Thyroid gland (tissue), 4 donors: ENCODE results near the gene NFASC. TPM values are rescaled to one million over a fixed set of nuclear protein-coding genes. Genes with fewer than 3 reads are reported as not detected.
A peak's percentile ranks its signal among the peaks of the same experiment; 100 is the strongest.

ENCODE experiments used
- DNase-seq, 2 donors: peaks; one replicate each; pipeline ENCODE4 v3.0.0-alpha.2; 2019
- H3K27ac ChIP-seq, 3 donors: fragments of 200-600 bp; sonication (generic); 1 replicate in 2 of 3; 2 replicates in 1 of 3; pipeline ENCODE4 v1.5.1; 2016 to 2019; ENCODE audit warnings: mild to moderate bottlenecking in 1 of 3, moderate library complexity in 1 of 3
- H3K27me3 ChIP-seq: fragments of 200-600 bp; sonication (generic); one replicate; pipeline ENCODE4 v1.5.1; 2019
- H3K36me3 ChIP-seq, 2 donors: fragments of 200-600 bp; sonication (generic); one replicate each; pipeline ENCODE4 v1.5.1; 2016 to 2019
- H3K4me1 ChIP-seq, 2 donors: fragments of 200-600 bp; sonication (generic); one replicate each; pipeline ENCODE4 v1.5.1; 2017 to 2019
- H3K4me3 ChIP-seq, 3 donors: fragments of 200-600 bp; sonication (generic); replicated peaks in 1 of 3; 1 replicate in 2 of 3; 2 replicates in 1 of 3; pipeline ENCODE4 v1.5.1; 2016; ENCODE audit warnings: mild to moderate bottlenecking in 1 of 3
- H3K9me3 ChIP-seq: fragments of 200-600 bp; sonication (generic); one replicate; pipeline ENCODE4 v1.5.1; 2017
- POLR2A ChIP-seq, 2 donors: fragments of 450-650 bp; IDR thresholded peaks; one replicate each; pipeline ENCODE4 v1.6.1; 2017; ENCODE audit warnings: antibody characterized with exemption in 2 of 2, mild to moderate bottlenecking in 2 of 2, moderate library complexity in 1 of 2
- WGBS, 2 donors: methylation state at CpG; one replicate each; pipeline ENCODE4 v1.1.5; 2017; 5-methylcytosine and 5-hydroxymethylcytosine counted together
- intact Hi-C: fragments of 100-400 bp; cut with DNase I; formaldehyde crosslinking; loops from one replicate; pipeline ENCODE4 v1.15.1; 2023
- total RNA-seq, 4 donors: library from RNA; depleted of rRNA; stranded (reverse); fragments of >200 nt; gene quantifications; one replicate each; pipeline ENCODE4 v1.2.3, GENCODE V29; 2016
- TF ChIP-seq, protein P1 (sequence below), 6 experiments: fragments of 200-600 bp in 3 of 6; fragments of 450-650 bp in 3 of 6; sonication (generic) in 3 of 6; IDR thresholded peaks; one replicate each; pipeline ENCODE4 v1.5.1; 2016 to 2019; ENCODE audit warnings: antibody characterized with exemption in 6 of 6, mild to moderate bottlenecking in 2 of 6, inconsistent platforms in 1 of 6, moderate library complexity in 1 of 6

Gene NFASC
- total RNA-seq, result 1 to 10 TPM; 3.6 to 9.4 (median 3.9) TPM

DNA sequence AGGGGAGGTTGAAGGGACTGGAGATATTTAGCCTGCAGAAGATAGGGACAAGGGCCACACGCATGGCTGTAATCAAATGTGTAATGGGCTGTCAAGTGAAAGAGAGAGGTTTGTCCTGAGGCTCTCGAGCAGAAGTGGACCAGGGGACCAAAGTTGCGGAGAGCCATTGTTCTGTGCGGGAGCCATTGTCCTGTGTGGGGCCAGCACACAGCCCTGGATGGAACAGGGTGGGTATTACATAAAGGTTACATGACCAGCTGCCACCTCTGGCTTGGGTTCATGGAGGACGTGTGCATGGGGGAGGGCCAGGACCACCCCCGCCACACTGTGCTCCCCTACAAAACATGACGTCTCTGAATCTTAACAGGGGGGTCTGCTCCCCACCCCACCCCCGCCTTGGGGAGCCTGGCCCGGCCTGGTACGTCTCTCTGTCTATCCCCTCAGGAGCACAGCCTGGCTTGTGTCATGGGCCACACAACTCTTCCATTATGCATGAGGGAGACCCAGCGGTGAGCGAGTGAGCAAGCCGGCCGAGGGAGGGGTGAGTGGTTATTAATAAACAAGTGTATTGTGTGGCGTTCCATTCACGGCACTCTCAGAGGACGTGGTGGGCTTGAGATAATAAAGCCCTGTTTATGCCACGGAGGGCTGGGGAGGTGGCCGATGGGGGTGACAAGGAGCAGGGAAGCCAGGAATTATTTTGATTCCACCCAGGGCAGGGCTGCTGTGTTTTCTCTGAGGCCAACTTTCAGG, at the start of gene NFASC:
Gene NFASC, plus strand, starts transcription at position 703 of the 753 bp plus-strand sequence. CDS start 73,454 bp downstream, outside the sequence.
- no peak for DNase-seq
- H3K9me3 ChIP-seq, result no peaks in the 10 kb centered on the region
- TF ChIP-seq POLR2A (IDR thresholded peaks at IDR 0.05), result no peak
- TF ChIP-seq, protein P1, sequence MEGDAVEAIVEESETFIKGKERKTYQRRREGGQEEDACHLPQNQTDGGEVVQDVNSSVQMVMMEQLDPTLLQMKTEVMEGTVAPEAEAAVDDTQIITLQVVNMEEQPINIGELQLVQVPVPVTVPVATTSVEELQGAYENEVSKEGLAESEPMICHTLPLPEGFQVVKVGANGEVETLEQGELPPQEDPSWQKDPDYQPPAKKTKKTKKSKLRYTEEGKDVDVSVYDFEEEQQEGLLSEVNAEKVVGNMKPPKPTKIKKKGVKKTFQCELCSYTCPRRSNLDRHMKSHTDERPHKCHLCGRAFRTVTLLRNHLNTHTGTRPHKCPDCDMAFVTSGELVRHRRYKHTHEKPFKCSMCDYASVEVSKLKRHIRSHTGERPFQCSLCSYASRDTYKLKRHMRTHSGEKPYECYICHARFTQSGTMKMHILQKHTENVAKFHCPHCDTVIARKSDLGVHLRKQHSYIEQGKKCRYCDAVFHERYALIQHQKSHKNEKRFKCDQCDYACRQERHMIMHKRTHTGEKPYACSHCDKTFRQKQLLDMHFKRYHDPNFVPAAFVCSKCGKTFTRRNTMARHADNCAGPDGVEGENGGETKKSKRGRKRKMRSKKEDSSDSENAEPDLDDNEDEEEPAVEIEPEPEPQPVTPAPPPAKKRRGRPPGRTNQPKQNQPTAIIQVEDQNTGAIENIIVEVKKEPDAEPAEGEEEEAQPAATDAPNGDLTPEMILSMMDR (IDR thresholded peaks at IDR 0.05), result no peak
- whole genome bisulfite sequencing, 2 donors, result 78 to 89% methylated on average over 15 to 19 of the region's 19 CpGs
- intact Hi-C loops, result no loop called here
- H3K27ac ChIP-seq, result no peak within 1 kb of the TSS
- H3K4me3 ChIP-seq, result no peak within 1 kb of the TSS
- H3K36me3 ChIP-seq, result no peaks in the 10 kb centered on the region
- H3K27me3 ChIP-seq, result no peaks in the 10 kb centered on the region
- H3K4me1 ChIP-seq, result no peaks in the 10 kb centered on the region

DNA sequence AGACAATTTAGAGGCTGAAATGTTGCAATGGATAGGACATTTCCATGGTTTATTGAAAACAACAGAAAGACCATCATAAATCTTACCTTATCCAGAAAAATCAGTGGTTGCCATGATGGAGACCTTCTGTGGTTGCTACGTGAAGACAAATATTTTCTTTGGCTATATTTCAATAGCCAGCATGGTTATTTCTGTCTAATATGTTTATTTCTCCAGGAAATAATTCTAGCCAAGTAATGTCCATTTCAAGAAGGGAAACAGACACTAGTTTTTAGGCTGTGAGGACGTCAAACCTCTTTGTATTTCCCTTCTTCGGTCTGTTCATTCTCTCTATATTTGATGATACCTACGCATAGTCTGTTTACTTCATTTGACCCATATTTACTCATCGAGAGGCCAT, 49.2 kb upstream of the NFASC start:
- H3K9me3 ChIP-seq, result no peaks in the 10 kb centered on the region
- intact Hi-C loops, result no loop called here
- 59 to 64% methylated on average over 5 of the region's 5 CpGs for WGBS, 2 donors
- TF ChIP-seq POLR2A (IDR thresholded peaks at IDR 0.05), result no peak
- no peak overlapping the region for H3K27ac ChIP-seq
- H3K4me1 ChIP-seq, result peaks cover 0 to 3% of the 10 kb centered on the region in 2 donors
- H3K4me3 ChIP-seq, result no peak overlapping the region
- H3K36me3 ChIP-seq, result no peaks in the 10 kb centered on the region
- DNase-seq, result no peak
- no peaks in the 10 kb centered on the region for H3K27me3 ChIP-seq

DNA sequence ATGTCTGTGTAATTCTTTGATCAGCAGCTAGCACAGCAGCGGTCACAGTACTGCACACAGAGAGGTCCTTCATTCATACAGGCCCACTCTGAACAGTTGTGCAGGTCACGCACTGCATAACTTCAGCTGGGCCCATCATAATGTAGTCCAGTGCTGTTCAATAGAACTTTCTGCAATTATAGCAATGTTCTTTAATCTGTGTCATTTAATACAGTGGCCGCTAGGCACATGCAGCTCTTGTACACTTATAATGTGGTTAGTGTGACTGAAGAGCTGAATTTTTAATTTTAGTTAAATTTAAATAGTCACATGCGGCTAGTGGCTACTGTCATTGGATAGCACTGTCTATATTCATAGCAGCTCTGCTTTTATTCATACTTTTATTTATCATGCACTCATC, 48.7 kb upstream of the NFASC start:
- H3K27me3 ChIP-seq, result no peaks in the 10 kb centered on the region

DNA sequence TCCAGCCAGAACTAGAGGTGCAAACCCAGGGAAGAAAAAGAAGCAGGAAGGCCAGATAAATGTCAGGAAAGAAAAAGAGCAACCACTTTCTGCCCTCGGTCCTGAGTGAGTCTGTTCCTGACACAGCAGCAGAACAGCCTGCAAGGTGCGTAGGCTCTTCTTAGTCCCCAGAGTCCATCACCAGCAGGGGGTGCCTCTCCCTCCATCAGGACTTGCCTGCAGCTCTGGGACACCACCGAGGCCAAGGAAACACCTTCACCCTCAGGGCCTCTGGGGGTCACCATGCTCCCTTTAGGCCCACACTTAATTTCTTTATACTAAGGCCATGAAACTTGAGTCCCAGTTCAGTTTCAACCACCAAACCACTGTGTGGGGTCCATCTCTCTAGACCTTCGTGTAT, 43.7 kb upstream of the NFASC start:
- intact Hi-C loops, result no loop called here
- 44 to 52% methylated on average over 4 of the region's 4 CpGs for WGBS, 2 donors
- Histone ChIP-seq H3K9me3 (no peaks in the 10 kb centered on the region), H3K4me1 (peaks cover 0 to 2% of the 10 kb centered on the region in 2 donors), H3K27me3 (no peaks in the 10 kb centered on the region), H3K36me3 (no peaks in the 10 kb centered on the region), H3K27ac (no peak overlapping the region), H3K4me3 (no peak overlapping the region)
- TF ChIP-seq, protein P1 (IDR thresholded peaks at IDR 0.05), result no peak
- TF ChIP-seq POLR2A (IDR thresholded peaks at IDR 0.05), result no peak
- DNase-seq, result no peak

More for the DNA sequence above, 48.7 kb upstream of the NFASC start:
- H3K9me3 ChIP-seq, result no peaks in the 10 kb centered on the region
- 83 to 84% methylated on average over 4 of the region's 4 CpGs for WGBS, 2 donors
- H3K36me3 ChIP-seq, result no peaks in the 10 kb centered on the region
- TF ChIP-seq POLR2A (IDR thresholded peaks at IDR 0.05), result no peak
- TF ChIP-seq, protein P1 (IDR thresholded peaks at IDR 0.05), result no peak
- H3K27ac ChIP-seq, result no peak overlapping the region
- DNase-seq, result no peak
- H3K4me1 ChIP-seq, result peaks cover 0 to 3% of the 10 kb centered on the region in 2 donors
- H3K4me3 ChIP-seq, result no peak overlapping the region
- intact Hi-C loops, result no loop called here

DNA sequence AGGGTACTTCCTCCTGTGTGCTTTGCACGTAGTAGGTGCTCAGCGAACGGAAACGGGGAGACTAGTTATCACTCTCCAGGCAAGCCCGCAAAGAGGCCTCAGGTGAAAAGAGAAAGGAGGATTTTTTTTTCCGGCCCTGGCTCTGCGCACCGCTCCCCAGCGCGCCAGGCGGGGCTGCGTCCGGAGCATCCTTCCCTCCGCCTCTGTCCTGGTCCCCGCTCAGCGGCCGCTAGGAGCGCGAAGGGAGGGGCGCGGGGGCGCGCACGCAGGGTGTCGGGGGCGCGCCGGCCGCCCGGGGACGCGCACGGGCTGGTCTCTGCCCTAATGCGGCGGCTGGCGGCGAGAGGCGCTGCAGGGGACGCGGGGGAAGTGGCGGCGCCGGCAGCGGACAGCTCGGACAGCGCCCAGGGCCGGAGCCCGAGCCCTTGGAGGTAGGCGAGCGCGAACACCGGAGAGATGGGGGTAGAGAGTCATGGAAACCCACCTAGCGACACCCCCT, 42.3 kb upstream of the NFASC start:
- no peaks in the 10 kb centered on the region for H3K27me3 ChIP-seq
- H3K4me1 ChIP-seq, result peaks cover 0 to 2% of the 10 kb centered on the region in 2 donors
- H3K27ac ChIP-seq, result peak overlapping the region in 1 of 3 donors; percentile 7
- TF ChIP-seq POLR2A (IDR thresholded peaks at IDR 0.05), result peak in 1 of 2 donors; percentile 28
- TF ChIP-seq, protein P1 (IDR thresholded peaks at IDR 0.05), result peak in 2 of 6 experiments; percentile 6 to 13
- intact Hi-C loops, result no loop called here
- H3K36me3 ChIP-seq, result no peaks in the 10 kb centered on the region
- 0 to 2% methylated on average over 11 to 28 of the region's 53 CpGs for WGBS, 2 donors
- no peaks in the 10 kb centered on the region for H3K9me3 ChIP-seq
- H3K4me3 ChIP-seq, result peak overlapping the region in 1 of 3 donors; percentile 28
- peak; percentile 27 to 33 for DNase-seq
